Muscle of back (tissue), 11 donors: ENCODE results near the gene DDAH1. TPM values are rescaled to one million over a fixed set of nuclear protein-coding genes. Genes with fewer than 3 reads are reported as not detected.

Source experiments
- DNase-seq, 3 donors: peaks; one replicate each; pipeline versions ENCODE4 v3.0.0 to v3.0.0-alpha.2; 2013
- polyA plus RNA-seq, 10 donors: library from polyadenylated mRNA; unstranded; fragments of 120-200 nt; gene quantifications; one replicate each; pipeline ENCODE4 v1.2.1, GENCODE V29; 2013; ENCODE audit not compliant: insufficient read length in 10 of 10

The DDAH1 gene
- polyA plus RNA-seq, 10 donors, result 44.4 to 80.0 (median 57.3) TPM

GRCh38 chr1:85445906-85446305 is 19.1 kb downstream of the DDAH1 start:
- no peak for DNase-seq

- DNase-seq, result no peak
Measured at GRCh38 chr1:85444381-85444780, 20.6 kb downstream of the DDAH1 start.

- DNase-seq, result peak in 1 of 3 donors; percentile 52
Measured at GRCh38 chr1:85440612-85441011, 24.3 kb downstream of the DDAH1 start.

GRCh38 chr1:85438353-85438752 is 26.6 kb downstream of the DDAH1 start:
- no peak for DNase-seq

GRCh38 chr1:85437139-85437538 is 27.8 kb downstream of the DDAH1 start:
- no peak for DNase-seq

- DNase-seq, result no peak
Measured at GRCh38 chr1:85433096-85433495, 31.9 kb downstream of the DDAH1 start.

GRCh38 chr1:85428471-85429089 is 36.4 kb downstream of the DDAH1 start:
- DNase-seq, result no peak

- no peak for DNase-seq
Measured at GRCh38 chr1:85427849-85428248, 37.1 kb downstream of the DDAH1 start.

- peak in 1 of 3 donors; percentile 58 for DNase-seq
Measured at GRCh38 chr1:85427331-85427730, 37.6 kb downstream of the DDAH1 start.

GRCh38 chr1:85421179-85421578 is 43.8 kb downstream of the DDAH1 start:
- no peak for DNase-seq

GRCh38 chr1:85420199-85420598 is 44.8 kb downstream of the DDAH1 start:
- no peak for DNase-seq

GRCh38 chr1:85417876-85418275 is 47.1 kb downstream of the DDAH1 start:
- no peak for DNase-seq

GRCh38 chr1:85417017-85417416 is 47.9 kb downstream of the DDAH1 start:
- DNase-seq, result no peak

GRCh38 chr1:85413169-85413568 is 51.8 kb downstream of the DDAH1 start:
- DNase-seq, result peak in 2 of 3 donors; percentile 38 to 67

GRCh38 chr1:85411567-85412305 is 53.2 kb downstream of the DDAH1 start:
- no peak for DNase-seq

GRCh38 chr1:85409516-85409915 is 55.4 kb downstream of the DDAH1 start:
- no peak for DNase-seq

- no peak for DNase-seq
Measured at GRCh38 chr1:85407746-85408377, 57.1 kb downstream of the DDAH1 start.

GRCh38 chr1:85406887-85407533 is 57.9 kb downstream of the DDAH1 start:
- peak; percentile 90 to 94 (median 91) for DNase-seq

GRCh38 chr1:85406081-85406480 is 58.9 kb downstream of the DDAH1 start:
- DNase-seq, result no peak

- peak; percentile 56 to 86 (median 70) for DNase-seq
Measured at GRCh38 chr1:85404408-85404807, 60.6 kb downstream of the DDAH1 start.

GRCh38 chr1:85398391-85399064 is 66.4 kb downstream of the DDAH1 start:
- DNase-seq, result no peak

- DNase-seq, result no peak
Measured at GRCh38 chr1:85397490-85398032, 67.4 kb downstream of the DDAH1 start.
